Measurements from ENCODE around the gene TREML1.

TREML1 gene

GRCh38 chr6:41153992-41154625 lies at the start of gene TREML1:
TREML1 (minus strand) TSS chr6:41154347; CDS start chr6:41154288, 59 bp downstream.
- in situ Hi-C loops (cut with MboI; ENCODE audit: low sequenced_read_pairs): no loop called here

GRCh38 chr6:41201764-41202173 lies 47.6 kb upstream of the TREML1 start:
- in situ Hi-C loops (cut with MboI; ENCODE audit: low sequenced_read_pairs): no loop called here

GRCh38 chr6:41200901-41201763 lies 47.0 kb upstream of the TREML1 start, which contains the start of gene TREML2:
TREML2 (minus strand) TSS chr6:41201149; CDS start chr6:41201008, 141 bp downstream.
- in situ Hi-C loops (cut with MboI; ENCODE audit: low sequenced_read_pairs): no loop called here

- in situ Hi-C loops (cut with MboI; ENCODE audit: low sequenced_read_pairs): no loop called here
Observed at GRCh38 chr6:41200296-41200900, 46.3 kb upstream of the TREML1 start.

DNA sequence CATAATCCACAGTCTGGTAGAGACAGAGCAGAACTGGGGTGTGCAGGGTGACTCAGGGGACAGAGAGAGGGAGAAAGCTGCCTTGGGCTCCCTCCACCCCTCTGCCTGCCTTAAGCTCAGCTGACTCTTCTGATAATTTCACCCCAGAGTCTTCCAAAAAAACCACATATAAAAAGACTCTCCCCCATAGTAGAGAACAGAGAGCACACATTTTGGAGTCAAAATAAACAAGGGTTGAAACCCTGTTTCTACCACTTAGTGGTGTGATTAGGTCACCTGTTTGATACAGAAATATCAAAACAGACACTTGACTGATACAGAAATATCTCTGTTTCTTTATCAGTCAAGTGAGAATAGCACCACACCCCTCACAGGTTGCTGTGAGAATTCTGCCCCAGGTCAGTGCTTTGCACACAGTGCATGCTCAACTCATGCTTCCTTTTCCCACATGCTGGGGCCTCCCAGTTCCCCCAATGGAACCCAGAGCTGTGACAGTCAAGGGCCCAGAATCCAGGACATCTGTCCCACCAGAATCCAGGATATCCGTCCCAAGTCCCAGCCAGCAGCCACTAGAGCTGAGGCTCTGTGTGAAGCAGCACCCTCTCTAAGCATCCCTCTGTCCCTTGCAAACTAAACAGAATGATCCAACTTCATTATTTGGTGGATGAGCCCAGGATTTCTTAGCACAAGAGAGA lies 45.6 kb upstream of the TREML1 start:
- in situ Hi-C loops (cut with MboI; ENCODE audit: low sequenced_read_pairs): no loop called here

GRCh38 chr6:41197234-41197633 lies 43.1 kb upstream of the TREML1 start:
- in situ Hi-C loops (cut with MboI; ENCODE audit: low sequenced_read_pairs): no loop called here

DNA sequence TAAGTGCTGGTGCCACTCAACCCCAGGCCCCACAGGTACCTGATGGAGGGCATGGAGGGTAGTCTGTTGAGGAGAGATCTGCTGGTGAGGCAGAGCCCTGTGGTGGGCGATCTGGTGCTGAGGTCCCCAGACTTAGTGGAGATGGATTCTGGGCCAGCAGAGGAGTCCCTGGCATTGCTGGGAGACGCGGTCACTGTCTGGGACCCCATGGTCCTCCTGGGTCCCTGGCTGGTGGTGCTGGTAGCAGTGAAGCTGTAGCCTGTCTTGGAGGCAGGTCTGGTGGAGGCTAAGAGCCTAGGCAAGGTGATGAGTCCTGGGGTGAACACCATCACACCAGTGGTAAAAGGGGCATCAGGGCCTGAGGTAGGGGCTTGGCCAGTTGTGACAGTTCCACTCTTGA lies 40.2 kb upstream of the TREML1 start:
- in situ Hi-C loops (cut with MboI; ENCODE audit: low sequenced_read_pairs): no loop called here

- in situ Hi-C loops (cut with MboI; ENCODE audit: low sequenced_read_pairs): no loop called here
Observed at GRCh38 chr6:41193884-41194283, 39.7 kb upstream of the TREML1 start.

- in situ Hi-C loops (cut with MboI; ENCODE audit: low sequenced_read_pairs): no loop called here
Observed at GRCh38 chr6:41193171-41193734, 39.1 kb upstream of the TREML1 start.

DNA sequence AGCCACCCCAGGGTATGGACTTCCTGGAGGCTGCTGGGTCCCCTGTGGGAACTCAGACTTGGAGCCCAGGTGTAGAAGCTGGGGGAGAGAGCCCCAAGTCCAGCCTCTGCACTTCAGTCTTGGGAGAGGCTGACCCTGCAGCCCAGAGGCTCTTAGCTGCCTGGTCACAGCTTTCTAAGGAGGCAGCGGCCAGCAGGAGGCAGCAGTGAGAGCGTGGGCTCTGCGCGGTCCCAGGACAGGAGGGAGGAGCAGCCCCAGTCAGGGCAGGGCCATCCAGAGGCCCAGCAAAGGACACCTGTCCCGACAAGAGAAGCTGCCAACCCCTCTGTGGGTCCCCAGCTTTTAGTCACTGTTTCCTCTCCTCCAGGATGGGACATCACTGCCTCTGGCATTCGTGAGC lies 37.4 kb upstream of the TREML1 start:
- in situ Hi-C loops (cut with MboI; ENCODE audit: low sequenced_read_pairs): no loop called here

- in situ Hi-C loops (cut with MboI; ENCODE audit: low sequenced_read_pairs): no loop called here
Observed at GRCh38 chr6:41190791-41191190, 36.6 kb upstream of the TREML1 start.

DNA sequence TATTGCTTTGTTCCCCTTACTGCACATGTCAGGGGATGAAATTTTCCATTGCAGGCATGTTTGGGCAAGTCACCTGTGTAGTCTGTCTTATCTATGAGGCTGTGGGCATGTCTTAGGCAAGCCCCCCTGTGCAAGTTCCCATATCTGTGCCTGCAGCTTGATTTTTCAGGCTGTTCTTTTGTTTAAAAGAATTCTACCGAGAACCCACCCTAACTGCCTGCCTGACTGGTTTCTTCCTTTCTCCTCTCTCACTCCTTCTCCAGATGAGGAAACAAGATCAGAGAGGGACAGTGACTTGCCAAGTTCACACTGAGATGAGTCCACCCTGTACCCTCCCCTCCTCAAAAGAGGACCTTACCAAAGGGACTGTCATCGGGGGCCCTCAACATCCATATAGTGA lies 35.8 kb upstream of the TREML1 start:
- in situ Hi-C loops (cut with MboI; ENCODE audit: low sequenced_read_pairs): loop anchor here (10.0 kb wide), 1 partner anchor 115 kb away; the partner anchor contains the start of genes NFYA and OARD1

GRCh38 chr6:41189046-41189445 lies 34.9 kb upstream of the TREML1 start:
- in situ Hi-C loops (cut with MboI; ENCODE audit: low sequenced_read_pairs): loop anchor here (10.0 kb wide), 1 partner anchor 114 kb away; the partner anchor contains the start of genes NFYA and OARD1

DNA sequence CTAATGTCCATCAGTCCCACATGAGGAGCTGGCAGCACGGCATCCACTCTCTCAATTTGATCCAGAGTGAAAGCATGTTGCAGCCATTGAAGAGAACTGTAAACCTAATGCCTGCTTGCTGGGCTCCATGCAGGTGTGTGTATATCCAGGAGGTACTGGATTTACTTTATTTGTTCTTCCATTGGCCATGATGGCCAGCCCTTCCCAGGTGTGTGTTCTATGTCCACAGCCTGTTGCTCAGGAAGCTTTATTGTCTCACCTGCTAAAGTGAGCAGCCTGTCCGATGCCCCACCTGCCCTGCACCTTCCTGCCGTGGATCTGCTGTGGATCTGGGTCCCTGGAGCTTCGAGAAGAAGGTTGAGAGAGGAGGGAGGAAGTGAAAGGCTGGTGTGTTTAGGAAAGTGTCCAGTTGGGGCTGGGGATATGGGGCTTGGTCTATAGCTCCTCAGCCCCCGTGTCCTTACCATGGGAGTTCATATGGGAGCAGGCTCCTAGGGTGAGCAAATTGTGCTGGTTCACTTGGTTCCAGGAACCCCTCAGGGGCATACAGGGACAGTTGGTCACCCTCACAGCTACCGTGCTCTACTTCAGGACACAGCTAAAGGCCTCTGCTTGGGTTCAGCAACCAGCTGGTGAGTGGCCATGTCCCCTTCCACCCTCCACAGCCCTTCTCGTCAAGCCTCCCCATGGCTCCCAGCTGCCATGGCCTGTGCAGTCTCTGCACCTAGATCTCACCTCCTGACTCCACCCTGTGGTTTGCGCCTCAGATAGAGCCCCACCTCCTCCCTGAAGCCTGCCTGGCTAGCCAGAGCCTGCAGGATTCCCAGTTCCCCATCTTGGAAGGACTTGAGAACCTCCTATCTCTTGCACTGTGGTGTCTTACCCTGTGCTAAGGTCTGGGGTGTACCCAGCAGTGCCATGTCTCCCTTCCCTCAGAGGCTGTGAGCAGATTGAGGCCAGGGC lies 34.1 kb upstream of the TREML1 start:
- in situ Hi-C loops (cut with MboI; ENCODE audit: low sequenced_read_pairs): loop anchor here (10.0 kb wide), 1 partner anchor 113 kb away; the partner anchor contains the start of genes NFYA and OARD1

DNA sequence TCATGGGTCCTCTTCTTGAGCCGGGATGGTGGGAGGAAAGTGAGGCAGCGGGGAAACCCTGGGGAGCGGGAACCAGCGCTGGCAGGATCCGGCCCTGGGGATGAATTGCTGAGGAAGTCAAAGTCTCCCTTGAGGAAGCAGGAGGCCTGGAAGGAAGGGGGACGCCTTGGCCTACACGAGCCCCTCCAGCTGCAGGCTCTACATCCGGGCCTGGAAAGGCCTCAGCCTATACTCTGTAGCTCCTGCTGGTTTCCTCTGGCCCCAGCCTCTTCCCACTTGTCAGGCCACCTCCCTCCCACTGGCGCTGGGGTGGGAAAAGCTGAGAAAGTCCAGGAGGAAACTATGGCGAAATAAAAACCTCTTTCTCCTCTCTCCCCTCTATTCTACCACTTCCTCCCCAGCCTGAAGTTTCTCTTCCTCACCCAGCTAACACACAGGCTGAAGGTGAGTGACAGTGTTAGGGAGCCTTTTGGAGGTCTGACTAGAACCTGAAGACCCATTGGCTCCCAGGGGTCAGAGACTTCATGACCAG lies 31.9 kb upstream of the TREML1 start:
- in situ Hi-C loops (cut with MboI; ENCODE audit: low sequenced_read_pairs): loop anchor here (10.0 kb wide), 1 partner anchor 111 kb away; the partner anchor contains the start of genes NFYA and OARD1

DNA sequence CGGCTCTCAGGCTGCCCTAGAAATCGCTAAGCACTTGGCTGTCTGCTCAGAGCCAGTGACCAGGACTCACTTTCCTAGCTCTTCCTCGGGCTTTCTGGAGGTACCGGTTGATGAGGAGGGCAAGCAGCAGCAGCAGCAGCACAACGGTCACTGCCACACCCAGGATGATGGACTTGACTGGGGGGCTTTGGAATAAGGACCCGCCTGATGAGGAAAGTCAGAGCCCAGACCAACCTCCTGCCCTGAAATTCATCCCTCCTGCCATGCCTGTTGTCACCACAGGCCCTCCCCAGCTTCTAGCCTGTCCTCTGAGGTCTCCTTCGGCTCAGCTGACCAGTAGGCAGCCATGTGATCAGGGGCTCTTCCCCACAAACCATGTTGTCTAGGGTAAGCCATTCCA lies 30.6 kb upstream of the TREML1 start:
- in situ Hi-C loops (cut with MboI; ENCODE audit: low sequenced_read_pairs): loop anchor here (10.0 kb wide), 1 partner anchor 110 kb away; the partner anchor contains the start of genes NFYA and OARD1

DNA sequence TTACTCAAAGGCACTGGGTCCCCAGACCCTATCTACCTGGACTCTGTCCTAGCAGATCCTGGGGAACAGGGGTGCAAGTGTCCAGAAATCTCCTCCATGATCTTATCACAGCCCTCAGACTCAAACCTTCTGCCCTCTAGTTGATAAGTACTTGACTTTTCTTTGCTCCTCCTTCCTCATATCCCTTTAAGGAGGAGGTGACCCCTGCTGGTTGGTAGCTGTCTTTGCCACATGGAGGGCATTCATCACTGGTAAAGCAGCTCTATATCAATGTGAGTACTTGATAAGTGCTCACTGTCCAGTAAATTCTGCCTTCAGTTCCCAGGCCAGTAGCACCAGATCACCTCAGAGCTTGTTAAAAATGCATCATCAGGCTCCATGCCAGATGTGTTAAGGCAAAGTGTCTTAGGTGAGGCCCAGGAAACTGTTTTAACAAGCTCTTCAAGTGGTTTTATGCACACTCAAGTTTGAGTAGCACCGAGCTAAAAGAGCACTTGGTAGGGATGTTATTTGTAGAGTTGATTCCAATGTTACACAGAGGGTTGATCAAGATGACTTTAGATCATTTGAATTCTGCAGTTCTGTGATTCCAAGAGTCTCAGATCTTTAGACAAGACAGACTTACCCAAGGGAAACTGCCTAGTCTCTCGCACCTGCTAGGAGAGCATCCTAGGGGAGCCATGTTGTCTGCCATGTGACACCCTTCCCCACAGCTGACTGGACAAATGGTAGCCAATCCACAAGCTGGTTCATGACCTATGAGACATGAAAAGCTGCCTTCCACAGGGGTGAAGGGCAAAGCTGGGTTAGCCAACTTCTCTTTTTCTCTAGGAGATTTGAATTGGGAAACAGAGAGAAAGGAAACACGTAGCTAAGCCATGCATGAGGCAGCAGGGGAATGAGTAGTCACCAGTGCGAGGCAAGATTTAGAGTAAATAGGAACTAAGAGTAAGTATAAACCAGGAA lies 28.2 kb upstream of the TREML1 start:
- in situ Hi-C loops (cut with MboI; ENCODE audit: low sequenced_read_pairs): loop anchor here (10.0 kb wide), 1 partner anchor 108 kb away; the partner anchor contains the start of genes NFYA and OARD1

DNA sequence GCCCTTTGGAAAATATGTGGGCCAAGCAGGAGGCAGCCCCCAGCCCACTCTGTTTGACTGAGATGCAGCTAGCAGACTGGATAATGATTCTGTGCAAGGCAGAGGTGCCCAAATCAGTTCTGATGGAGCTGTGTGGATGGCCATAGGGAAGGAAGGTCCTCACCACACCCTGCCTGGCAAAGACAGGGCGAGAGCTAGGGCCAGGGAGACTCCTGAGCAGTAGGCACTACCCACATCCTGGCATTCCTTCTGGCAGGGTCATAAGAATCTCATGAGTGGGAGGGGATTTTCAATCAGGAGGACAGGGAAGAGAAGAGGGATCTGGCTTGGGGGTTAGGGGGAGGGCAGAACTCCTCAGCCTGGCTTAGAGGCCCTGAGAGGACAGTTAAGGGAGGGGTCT lies 27.4 kb upstream of the TREML1 start:
- in situ Hi-C loops (cut with MboI; ENCODE audit: low sequenced_read_pairs): loop anchor here (10.0 kb wide), 1 partner anchor 107 kb away; the partner anchor contains the start of genes NFYA and OARD1

All from HL-60/S4 (cell line).